NK-92 (cell line): ENCODE measurements around the gene CTSZ.

Experiments used
- DNase-seq: peaks from one replicate; lab custom pipeline; 2025; ENCODE audit not compliant: unreplicated experiment; lab: John Stamatoyannopoulos, UW

The CTSZ gene

GRCh38 chr20:59032023-59032712, 25.1 kb upstream of the CTSZ start, which contains the start of gene ATP5F1E:
TSS of gene ATP5F1E (minus strand) at chr20:59032335. CDS start at chr20:59032251, 84 bp downstream.
- peak; percentile 89 for DNase-seq

- no peak for DNase-seq
These were observed 24.5 kb upstream of the CTSZ start for GRCh38 chr20:59031564-59032022.

GRCh38 chr20:59030911-59031563, 24.0 kb upstream of the CTSZ start:
- DNase-seq, result no peak

GRCh38 chr20:59028812-59029211, 21.8 kb upstream of the CTSZ start:
- DNase-seq, result no peak

- DNase-seq, result no peak
These were observed 20.8 kb upstream of the CTSZ start for GRCh38 chr20:59027741-59028320.

- DNase-seq, result no peak
These were observed 20.1 kb upstream of the CTSZ start for GRCh38 chr20:59026904-59027740.

GRCh38 chr20:59025511-59025910, 18.5 kb upstream of the CTSZ start:
- DNase-seq, result no peak

- no peak for DNase-seq
These were observed 18.0 kb upstream of the CTSZ start for GRCh38 chr20:59025086-59025485.

GRCh38 chr20:59024111-59024530, 17.1 kb upstream of the CTSZ start:
- DNase-seq, result no peak

- no peak for DNase-seq
These were observed 16.6 kb upstream of the CTSZ start for GRCh38 chr20:59023616-59024015.

- no peak for DNase-seq
These were observed 15.7 kb upstream of the CTSZ start for GRCh38 chr20:59022754-59023153.

- DNase-seq, result no peak
These were observed 14.0 kb upstream of the CTSZ start for GRCh38 chr20:59020938-59021551.

- no peak for DNase-seq
These were observed 12.2 kb upstream of the CTSZ start, which contains the start of gene TUBB1 for GRCh38 chr20:59019217-59019616. TSS of gene TUBB1 (plus strand) at chr20:59019429. CDS start at chr20:59019523, 94 bp downstream.

- no peak for DNase-seq
These were observed 11.8 kb upstream of the CTSZ start for GRCh38 chr20:59018817-59019216.

- DNase-seq, result no peak
These were observed 10.6 kb upstream of the CTSZ start for GRCh38 chr20:59017493-59018231.

GRCh38 chr20:59016795-59017492, 9.9 kb upstream of the CTSZ start:
- DNase-seq, result no peak

- no peak for DNase-seq
These were observed 9.0 kb upstream of the CTSZ start for GRCh38 chr20:59015812-59016711.

- DNase-seq, result no peak
These were observed 8.4 kb upstream of the CTSZ start for GRCh38 chr20:59015411-59015810.
